Activated CD4-positive, alpha-beta T cell treated with anti-CD3 and anti-CD28 coated beads for 1 hour (primary cell): Measurements from ENCODE around the gene SMURF1.

ENCODE experiments used
- DNase-seq: peaks from one replicate; pipeline ENCODE4 v3.0.0-alpha.2; 2020

The SMURF1 gene

DNA sequence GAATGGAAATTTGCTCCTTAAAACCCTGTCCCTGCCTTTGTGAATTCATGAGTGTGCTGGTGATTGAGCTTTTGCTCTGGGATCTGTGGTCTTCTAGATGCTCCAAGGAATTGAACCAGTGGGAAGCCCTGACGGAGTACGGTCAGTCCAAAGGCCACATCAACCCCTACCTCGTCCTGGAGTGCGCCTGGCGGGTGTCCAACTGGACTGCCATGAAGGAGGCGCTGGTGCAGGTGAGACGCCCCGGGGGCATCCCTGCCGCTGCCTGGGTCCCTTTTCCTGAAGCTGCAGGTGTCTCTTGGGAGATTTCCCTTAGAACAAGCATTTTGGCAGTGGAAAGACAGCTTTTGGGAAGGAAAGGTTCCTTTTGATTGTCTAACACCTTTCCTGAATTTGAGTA is 165.2 kb downstream of the SMURF1 start:
- no peak for DNase-seq
